ENCODE results near the gene IGLL1.
"Not testable (repeated sequence)": the region's sequence is repeated elsewhere in the genome, so short reads cannot be mapped to it uniquely, and the experiment has no call there.

The IGLL1 gene

GRCh38 chr22:23561025-23561510 is 19.0 kb downstream of the IGLL1 start:
- DNase-seq, result not testable (repeated sequence)

GRCh38 chr22:23560215-23560614 is 19.9 kb downstream of the IGLL1 start:
- DNase-seq, result not testable (repeated sequence)

DNA sequence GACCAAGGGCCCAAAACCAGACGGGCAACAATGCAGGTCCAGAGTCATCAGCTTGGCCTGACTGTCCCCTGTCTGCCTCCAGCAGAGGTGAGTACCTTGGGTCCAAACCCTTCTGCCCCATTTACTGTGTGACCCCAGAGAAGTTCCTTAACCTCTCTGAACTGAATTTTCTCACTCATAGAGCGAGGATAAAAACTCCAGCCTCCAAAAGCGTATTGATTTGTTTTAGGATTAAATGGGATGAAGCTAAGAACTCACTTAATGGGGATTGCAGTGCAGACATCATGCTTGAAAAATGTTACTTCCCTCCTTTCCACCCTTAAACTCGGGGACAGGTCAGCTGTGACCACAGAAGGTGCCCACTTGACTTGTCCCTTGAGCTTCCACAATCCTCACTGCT is 22.6 kb downstream of the IGLL1 start:
- DNase-seq, result no peak

DNA sequence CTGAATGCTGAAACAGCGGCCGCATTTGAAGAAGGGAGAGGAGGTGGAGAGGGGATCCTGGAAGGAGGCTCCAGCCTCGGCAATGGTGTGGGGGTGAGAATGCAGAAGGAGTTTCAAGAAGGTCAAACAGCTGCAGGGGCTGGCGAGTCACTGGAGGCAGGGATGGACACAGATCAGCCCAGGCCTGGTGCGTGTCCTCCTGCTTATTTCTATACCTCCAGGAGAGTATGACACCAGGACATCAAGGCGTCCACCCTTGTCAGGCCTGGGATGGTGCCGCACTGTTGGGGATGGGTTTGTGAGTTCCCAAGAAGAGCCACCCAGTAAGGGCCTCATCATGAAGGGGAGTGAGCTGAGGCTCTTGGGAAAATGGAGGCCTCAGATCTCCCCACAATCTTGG is 23.1 kb downstream of the IGLL1 start:
- no peak for DNase-seq

GRCh38 chr22:23556026-23556620 is 24.0 kb downstream of the IGLL1 start:
- DNase-seq, result no peak

DNA sequence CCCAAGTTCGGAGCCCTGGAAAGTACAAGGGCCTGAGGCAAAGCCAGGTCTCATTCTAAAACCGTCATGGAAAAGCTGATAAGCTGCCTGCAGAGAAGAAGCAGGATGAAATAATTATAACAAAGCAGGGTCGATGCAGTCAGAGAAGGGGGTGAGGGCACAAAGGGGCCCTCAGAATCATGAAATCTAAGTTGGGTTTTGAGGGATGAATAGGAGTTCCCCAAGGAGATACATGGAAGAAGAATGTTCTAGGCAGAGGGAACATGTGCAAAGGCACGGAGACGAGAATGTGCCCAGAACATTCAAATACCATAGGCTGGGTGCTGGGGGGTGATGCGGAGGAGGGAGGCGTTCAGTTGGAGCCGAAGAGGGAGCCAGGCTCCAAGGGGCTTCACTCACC is 25.0 kb downstream of the IGLL1 start:
- DNase-seq, result no peak

- no peak for DNase-seq
These were observed 25.9 kb downstream of the IGLL1 start for GRCh38 chr22:23553924-23554870.

- DNase-seq, result no peak
These were observed 26.7 kb downstream of the IGLL1 start for GRCh38 chr22:23553438-23553837.

- no peak for DNase-seq
These were observed 27.5 kb downstream of the IGLL1 start for GRCh38 chr22:23552573-23552972.

GRCh38 chr22:23551385-23551784 is 28.7 kb downstream of the IGLL1 start:
- DNase-seq, result no peak

GRCh38 chr22:23550049-23550650 is 29.9 kb downstream of the IGLL1 start:
- DNase-seq, result no peak

- DNase-seq, result no peak
These were observed 30.9 kb downstream of the IGLL1 start for GRCh38 chr22:23549198-23549595.

DNA sequence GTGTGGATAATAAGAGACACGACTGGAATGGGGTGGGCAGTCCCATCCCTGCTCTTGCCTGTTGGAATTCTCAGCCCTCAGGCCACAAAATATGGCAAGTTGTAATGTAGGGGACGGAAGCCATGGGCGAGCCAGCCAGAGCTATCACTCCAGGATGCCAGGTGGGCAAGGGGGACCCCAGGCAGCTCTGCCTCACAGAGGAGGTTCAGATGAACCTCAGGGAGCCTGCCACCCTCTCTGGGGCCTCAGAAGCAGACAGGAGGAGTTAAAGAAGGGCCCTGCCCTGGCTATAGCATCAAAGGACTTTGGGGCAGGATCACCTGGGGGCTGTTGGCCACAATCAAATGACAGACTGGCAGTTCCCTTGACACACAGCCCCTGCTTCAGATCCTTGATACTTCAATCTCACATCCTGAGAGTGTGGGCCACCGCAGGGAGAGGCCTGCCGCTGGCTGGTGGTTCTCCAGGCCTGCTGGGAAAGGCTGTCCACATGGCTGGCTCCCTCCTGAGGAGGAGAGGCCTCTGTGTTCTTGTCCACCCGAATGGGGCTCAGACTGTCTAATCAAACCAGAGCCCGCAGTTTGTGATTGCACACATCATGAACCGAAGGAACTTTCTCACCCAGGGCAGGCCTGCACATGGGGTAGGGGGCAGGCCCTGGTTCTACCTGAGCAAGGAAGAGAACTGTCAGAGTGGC is 31.4 kb downstream of the IGLL1 start:
- DNase-seq, result no peak

GRCh38 chr22:23547818-23548500 is 32.1 kb downstream of the IGLL1 start:
- no peak for DNase-seq

GRCh38 chr22:23547382-23547781 is 32.7 kb downstream of the IGLL1 start:
- DNase-seq, result not testable (repeated sequence)

GRCh38 chr22:23544852-23545251 is 35.2 kb downstream of the IGLL1 start:
- no peak for DNase-seq

DNA sequence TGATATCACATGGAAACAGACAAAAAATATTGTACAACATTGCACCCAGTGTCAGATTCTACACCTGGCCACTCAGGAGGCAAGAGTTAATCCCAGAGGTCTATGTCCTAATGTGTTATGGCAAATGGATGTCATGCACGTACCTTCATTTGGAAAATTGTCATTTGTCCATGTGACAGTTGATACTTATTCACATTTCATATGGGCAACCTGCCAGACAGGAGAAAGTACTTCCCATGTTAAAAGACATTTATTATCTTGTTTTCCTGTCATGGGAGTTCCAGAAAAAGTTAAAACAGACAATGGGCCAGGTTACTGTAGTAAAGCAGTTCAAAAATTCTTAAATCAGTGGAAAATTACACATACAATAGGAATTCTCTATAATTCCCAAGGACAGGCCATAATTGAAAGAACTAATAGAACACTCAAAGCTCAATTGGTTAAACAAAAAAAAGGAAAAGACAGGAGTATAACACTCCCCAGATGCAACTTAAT is 36.5 kb downstream of the IGLL1 start:
- DNase-seq, result not testable (repeated sequence)

- no peak for DNase-seq
These were observed 37.2 kb downstream of the IGLL1 start for GRCh38 chr22:23542933-23543332.

DNA sequence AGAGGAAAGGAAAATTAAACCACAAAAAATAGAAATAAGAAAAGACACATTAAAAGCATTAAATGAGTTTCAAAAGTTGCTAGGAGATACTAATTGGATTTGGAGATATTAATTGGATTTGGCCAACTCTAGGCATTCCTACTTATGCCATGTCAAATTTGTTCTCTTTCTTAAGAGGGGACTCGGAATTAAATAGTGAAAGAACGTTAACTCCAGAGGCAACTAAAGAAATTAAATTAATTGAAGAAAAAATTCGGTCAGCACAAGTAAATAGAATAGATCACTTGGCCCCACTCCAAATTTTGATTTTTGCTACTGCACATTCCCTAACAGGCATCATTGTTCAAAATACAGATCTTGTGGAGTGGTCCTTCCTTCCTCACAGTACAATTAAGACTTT is 37.7 kb downstream of the IGLL1 start:
- DNase-seq, result not testable (repeated sequence)

- not testable (repeated sequence) for DNase-seq
These were observed 38.2 kb downstream of the IGLL1 start for GRCh38 chr22:23541849-23542281.

DNA sequence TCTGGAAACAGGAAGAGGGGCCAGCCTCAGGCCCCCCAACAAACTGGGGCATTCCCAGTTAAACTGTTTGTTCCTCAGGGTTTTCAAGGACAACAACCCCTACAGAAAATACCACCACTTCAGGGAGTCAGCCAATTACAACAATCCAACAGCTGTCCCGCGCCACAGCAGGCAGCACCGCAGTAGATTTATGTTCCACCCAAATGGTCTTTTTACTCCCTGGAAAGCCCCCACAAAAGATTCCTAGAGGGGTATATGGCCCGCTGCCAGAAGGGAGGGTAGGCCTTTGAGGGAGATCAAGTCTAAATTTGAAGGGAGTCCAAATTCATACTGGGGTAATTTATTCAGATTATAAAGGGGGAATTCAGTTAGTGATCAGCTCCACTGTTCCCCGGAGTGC is 39.3 kb downstream of the IGLL1 start:
- DNase-seq, result not testable (repeated sequence)

DNA sequence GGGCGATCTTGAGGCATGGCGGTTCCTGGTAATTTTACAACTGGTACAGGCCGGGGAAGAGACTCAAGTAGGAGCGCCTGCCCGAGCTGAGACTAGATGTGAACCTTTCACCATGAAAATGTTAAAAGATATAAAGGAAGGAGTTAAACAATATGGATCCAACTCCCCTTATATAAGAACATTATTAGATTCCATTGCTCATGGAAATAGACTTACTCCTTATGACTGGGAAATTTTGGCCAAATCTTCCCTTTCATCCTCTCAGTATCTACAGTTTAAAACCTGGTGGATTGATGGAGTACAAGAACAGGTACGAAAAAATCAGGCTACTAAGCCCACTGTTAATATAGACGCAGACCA is 40.3 kb downstream of the IGLL1 start:
- not testable (repeated sequence) for DNase-seq
